HUES64 (cell line): ENCODE measurements around the gene FTCD.

ENCODE experiments used
- H3K27ac ChIP-seq: 2 replicates; pipeline ENCODE4 v1.7.0; 2013; ENCODE audit warnings: low read depth, low read length, inconsistent platforms
- H3K27me3 ChIP-seq: 2 replicates; pipeline ENCODE4 v1.6.1; 2013; ENCODE audit warnings: mild to moderate bottlenecking, low read length; ENCODE audit not compliant: insufficient read depth
- H3K36me3 ChIP-seq: 2 replicates; pipeline ENCODE4 v1.6.1; 2013; ENCODE audit warnings: mild to moderate bottlenecking, low read length; ENCODE audit not compliant: insufficient read depth
- H3K4me1 ChIP-seq: 2 replicates; pipeline ENCODE4 v1.6.1; 2013; ENCODE audit warnings: mild to moderate bottlenecking, low read length, moderate library complexity; ENCODE audit not compliant: insufficient read depth
- H3K4me3 ChIP-seq: 2 replicates; pipeline ENCODE4 v1.5.1; 2013; ENCODE audit warnings: mild to moderate bottlenecking, low read length, moderate library complexity
- H3K9ac ChIP-seq: 2 replicates; pipeline ENCODE4 v1.6.1; 2013; ENCODE audit warnings: mild to moderate bottlenecking, low read depth, low read length
- H3K9me3 ChIP-seq: 2 replicates; pipeline ENCODE4 v1.6.1; 2013; ENCODE audit warnings: low read depth, low read length; ENCODE audit not compliant: insufficient read depth
- WGBS: fragments of 150-250, 120-280 bp; methylation state at CpG from one replicate; pipeline ENCODE4 v1.1.7; 2013; ENCODE audit warnings: missing lambda C conversion rate; 5-methylcytosine and 5-hydroxymethylcytosine counted together

Gene FTCD

GRCh38 chr21:46122758-46123683, 32.4 kb downstream of the FTCD start:
- Histone ChIP-seq H3K4me3 (no peak overlapping the region), H3K27ac (no peak overlapping the region), H3K4me1 (no peaks in the 10 kb centered on the region), H3K36me3 (peaks cover 35% of the 10 kb centered on the region), H3K27me3 (no peaks in the 10 kb centered on the region), H3K9ac (no peak overlapping the region), H3K9me3 (no peaks in the 10 kb centered on the region)
- WGBS = 94% methylated on average over 12 of the region's 12 CpGs

- H3K36me3 ChIP-seq = peaks cover 38% of the 10 kb centered on the region
- no peak overlapping the region for H3K27ac ChIP-seq
- no peak overlapping the region for H3K9ac ChIP-seq
- H3K4me3 ChIP-seq = no peak overlapping the region
- WGBS = 94% methylated on average over 12 of the region's 12 CpGs
- no peaks in the 10 kb centered on the region for H3K4me1 ChIP-seq
- H3K9me3 ChIP-seq = no peaks in the 10 kb centered on the region
- H3K27me3 ChIP-seq = no peaks in the 10 kb centered on the region
Measured at GRCh38 chr21:46122237-46122671, 33.1 kb downstream of the FTCD start.

- Histone ChIP-seq H3K9me3 (no peaks in the 10 kb centered on the region), H3K36me3 (peaks cover 37% of the 10 kb centered on the region), H3K4me1 (no peaks in the 10 kb centered on the region), H3K4me3 (no peak overlapping the region), H3K27me3 (no peaks in the 10 kb centered on the region), H3K27ac (no peak overlapping the region), H3K9ac (no peak overlapping the region)
- WGBS = 94% methylated on average over 29 of the region's 29 CpGs
Measured at GRCh38 chr21:46121286-46122221, 33.8 kb downstream of the FTCD start.

GRCh38 chr21:46120301-46121285, 34.8 kb downstream of the FTCD start:
- Histone ChIP-seq H3K4me1 (no peaks in the 10 kb centered on the region), H3K9me3 (no peaks in the 10 kb centered on the region), H3K9ac (no peak overlapping the region), H3K36me3 (peaks cover 36% of the 10 kb centered on the region), H3K27me3 (no peaks in the 10 kb centered on the region), H3K4me3 (no peak overlapping the region), H3K27ac (no peak overlapping the region)
- WGBS = 95% methylated on average over 26 of the region's 26 CpGs

GRCh38 chr21:46119637-46120271, 35.6 kb downstream of the FTCD start:
- no peaks in the 10 kb centered on the region for H3K4me1 ChIP-seq
- peaks cover 38% of the 10 kb centered on the region for H3K36me3 ChIP-seq
- WGBS = 96% methylated on average over 14 of the region's 14 CpGs
- H3K27me3 ChIP-seq = no peaks in the 10 kb centered on the region
- H3K27ac ChIP-seq = no peak overlapping the region
- H3K9me3 ChIP-seq = peaks cover 3% of the 10 kb centered on the region; the same call in 1 of the 2 replicates
- no peak overlapping the region for H3K9ac ChIP-seq
- no peak overlapping the region for H3K4me3 ChIP-seq

GRCh38 chr21:46119144-46119636, 36.2 kb downstream of the FTCD start:
- Histone ChIP-seq H3K4me1 (no peaks in the 10 kb centered on the region), H3K4me3 (no peak overlapping the region), H3K27ac (no peak overlapping the region), H3K9ac (no peak overlapping the region), H3K9me3 (peaks cover 7% of the 10 kb centered on the region; the same call in 1 of the 2 replicates), H3K36me3 (peaks cover 40% of the 10 kb centered on the region), H3K27me3 (no peaks in the 10 kb centered on the region)
- 96% methylated on average over 12 of the region's 12 CpGs for WGBS

GRCh38 chr21:46118316-46119143, 36.8 kb downstream of the FTCD start:
- H3K27me3 ChIP-seq = no peaks in the 10 kb centered on the region
- H3K27ac ChIP-seq = no peak overlapping the region
- peaks cover 44% of the 10 kb centered on the region for H3K36me3 ChIP-seq
- H3K4me1 ChIP-seq = no peaks in the 10 kb centered on the region
- H3K9ac ChIP-seq = no peak overlapping the region
- H3K9me3 ChIP-seq = peaks cover 7% of the 10 kb centered on the region; the same call in 1 of the 2 replicates
- 96% methylated on average over 27 of the region's 27 CpGs for WGBS
- H3K4me3 ChIP-seq = no peak overlapping the region

GRCh38 chr21:46117586-46118315, 37.6 kb downstream of the FTCD start:
- Histone ChIP-seq H3K36me3 (peaks cover 51% of the 10 kb centered on the region), H3K9me3 (peaks cover 7% of the 10 kb centered on the region; the same call in 1 of the 2 replicates), H3K9ac (no peak overlapping the region), H3K4me1 (no peaks in the 10 kb centered on the region), H3K27ac (no peak overlapping the region), H3K27me3 (no peaks in the 10 kb centered on the region), H3K4me3 (no peak overlapping the region)
- 93% methylated on average over 29 of the region's 29 CpGs for WGBS
